Inflammatory macrophage treated with lipopolysaccharide for 1 hour (primary cell): ENCODE results near the gene ABLIM3.

Experiments
- DNase-seq, 2 donors: peaks; one replicate each; pipeline ENCODE4 v3.0.0-alpha.2; 2020 to 2022

ABLIM3 gene

DNA sequence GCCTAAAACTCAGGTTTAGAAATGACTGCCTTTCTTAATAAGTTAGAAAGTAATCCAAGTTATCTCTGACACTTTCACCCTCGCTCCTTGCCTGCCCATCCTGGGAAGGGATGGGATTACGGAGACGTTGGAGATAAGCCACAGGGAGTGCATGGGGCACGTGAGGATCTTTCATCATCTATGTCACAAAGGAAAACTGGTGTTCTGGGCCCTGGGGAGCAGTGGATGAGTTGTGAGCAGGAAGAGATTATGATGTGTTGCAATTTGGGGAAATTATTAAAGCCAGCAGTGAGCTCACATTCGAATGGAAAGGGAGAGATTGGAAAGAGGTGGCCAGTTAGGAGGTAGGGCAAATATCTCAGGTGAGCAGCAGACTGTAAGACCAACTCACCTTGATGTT lies 143.2 kb downstream of the ABLIM3 start:
- peak; percentile 39 to 51 for DNase-seq

DNA sequence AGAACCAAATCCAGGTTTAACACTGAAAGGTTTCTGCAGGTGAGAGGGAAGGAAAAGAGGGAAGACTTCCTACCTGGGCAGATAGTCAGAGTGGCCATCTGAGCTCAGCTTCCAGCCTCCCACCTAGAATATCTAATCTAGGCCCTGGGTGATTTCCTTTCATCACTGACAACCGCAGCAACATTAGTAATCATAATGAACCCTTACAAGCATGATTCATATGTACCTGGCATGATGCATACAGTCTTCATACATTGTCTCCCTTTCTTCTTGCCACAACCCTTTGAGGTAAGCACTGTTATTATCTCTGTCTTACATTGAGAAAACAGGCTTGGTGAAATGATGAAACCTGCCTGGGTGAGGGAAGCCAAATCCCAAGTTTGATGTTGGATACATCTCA lies 143.9 kb downstream of the ABLIM3 start:
- no peak for DNase-seq

DNA sequence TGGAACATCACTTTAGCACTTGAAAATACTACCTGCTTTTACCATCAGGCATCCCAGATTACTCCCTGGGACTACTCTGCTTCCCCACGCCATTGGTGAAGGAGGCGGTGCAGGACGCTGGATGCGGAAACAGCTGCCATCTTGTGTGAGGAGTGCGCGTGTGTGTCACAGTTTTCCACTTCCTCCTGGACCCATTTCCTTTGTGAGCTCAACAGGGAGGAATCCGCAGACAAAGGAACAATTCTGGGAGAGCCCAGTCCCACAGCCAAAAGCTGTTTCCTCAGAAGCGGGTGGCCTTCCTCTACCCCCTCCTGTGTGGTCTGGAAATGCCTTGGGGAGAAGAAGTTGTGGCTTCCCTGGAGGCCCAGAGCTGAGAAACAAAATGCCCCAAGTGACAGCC lies 147.1 kb downstream of the ABLIM3 start:
- DNase-seq: peak in 1 of 2 donors; percentile 62

DNA sequence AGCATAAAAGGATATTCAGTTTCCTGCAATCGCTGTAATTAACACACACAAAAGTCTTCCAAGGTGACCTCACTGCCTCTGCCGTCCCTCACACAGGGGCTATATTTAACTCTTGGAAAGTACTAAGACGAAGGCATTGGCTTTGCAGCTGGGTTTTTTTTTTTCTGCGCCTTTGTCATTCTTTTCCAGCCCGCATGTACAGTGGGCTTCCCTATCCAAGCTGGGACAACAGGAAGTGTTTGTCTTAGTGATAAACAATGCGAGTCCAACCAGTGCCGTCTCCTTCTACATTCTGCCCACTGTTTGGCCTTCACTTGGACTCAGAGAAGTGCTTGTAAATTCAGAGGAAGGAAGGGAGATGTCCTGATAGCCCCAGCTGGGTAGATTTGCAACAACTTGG lies 148.0 kb downstream of the ABLIM3 start:
- DNase-seq: peak in 1 of 2 donors; percentile 68

DNA sequence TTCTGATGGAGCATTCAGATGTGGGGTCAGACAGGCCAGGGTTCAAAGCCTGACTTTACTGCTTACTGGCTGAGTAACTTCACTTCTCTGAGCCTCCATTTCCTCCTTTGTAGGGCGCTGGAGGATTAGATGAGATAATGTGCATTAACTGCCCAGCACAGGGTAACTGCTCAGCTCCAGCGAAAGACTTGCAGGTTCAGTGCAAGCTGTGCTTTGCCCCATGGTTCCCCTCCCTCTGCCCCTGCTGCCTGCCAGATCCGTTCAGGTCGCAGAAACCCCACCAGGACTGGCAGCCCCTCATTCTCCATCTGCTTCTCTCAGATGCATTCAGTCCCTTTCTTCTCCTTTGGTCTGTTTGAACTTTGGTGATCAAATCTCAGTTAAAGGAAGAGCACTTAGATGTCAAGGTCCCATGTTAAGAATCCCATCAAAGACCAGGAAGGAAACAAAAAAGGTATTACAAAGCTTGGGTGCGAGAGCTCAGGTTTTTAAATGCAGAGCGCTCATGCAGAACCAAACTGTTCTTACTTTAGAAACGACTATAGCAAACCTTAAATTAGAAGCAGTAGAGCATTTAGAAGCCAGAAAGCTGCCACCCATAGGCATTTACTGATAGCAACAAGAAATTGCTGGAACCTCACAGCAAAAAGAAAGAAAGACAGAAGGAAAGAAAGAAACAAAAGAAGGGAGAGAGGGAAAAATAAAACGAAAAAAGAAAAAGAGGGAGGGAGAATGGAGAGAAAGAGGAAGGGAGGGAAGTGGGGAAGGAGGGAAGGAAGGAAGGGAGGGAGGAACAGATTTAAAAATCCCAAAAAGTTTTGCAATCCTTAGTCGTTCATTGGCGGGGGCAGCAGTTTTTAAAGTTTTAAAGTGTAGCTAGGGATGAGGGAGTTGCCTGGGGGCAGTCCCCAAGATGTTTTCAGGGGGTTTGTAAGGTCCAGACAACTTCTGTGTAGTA lies 153.9 kb downstream of the ABLIM3 start:
- DNase-seq: no peak

DNA sequence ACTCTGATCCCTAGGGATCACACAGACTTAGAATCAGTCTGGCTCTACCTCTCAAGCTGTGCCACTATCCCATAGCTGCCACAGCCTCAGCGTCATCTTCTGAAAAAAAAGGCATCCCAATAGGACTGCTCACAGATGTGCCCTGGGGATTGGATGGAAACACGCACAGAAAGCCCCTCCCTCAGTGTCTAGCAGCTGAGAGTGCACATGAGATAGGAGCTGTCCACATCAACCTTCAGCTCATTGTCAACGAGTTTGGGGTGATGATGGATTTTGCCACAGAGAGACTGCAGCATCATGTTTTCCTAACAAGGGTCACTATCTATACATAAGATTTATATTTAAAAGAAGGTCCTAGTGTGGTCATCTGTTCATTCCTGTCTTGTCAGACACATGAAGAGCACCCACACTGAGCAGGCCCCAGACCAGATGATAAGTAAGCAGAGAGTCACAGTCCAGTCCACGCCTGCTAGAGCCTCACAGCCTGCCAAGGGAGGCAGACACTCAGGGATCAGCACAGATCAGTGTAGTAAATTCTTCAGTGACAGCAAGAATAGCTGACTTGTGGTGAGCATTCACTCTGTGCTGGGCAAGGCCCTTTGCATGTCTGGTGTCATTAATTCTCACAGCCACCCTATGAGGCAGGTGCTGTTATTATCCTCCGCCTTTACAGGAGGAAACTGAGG lies 156.2 kb downstream of the ABLIM3 start:
- no peak for DNase-seq

DNA sequence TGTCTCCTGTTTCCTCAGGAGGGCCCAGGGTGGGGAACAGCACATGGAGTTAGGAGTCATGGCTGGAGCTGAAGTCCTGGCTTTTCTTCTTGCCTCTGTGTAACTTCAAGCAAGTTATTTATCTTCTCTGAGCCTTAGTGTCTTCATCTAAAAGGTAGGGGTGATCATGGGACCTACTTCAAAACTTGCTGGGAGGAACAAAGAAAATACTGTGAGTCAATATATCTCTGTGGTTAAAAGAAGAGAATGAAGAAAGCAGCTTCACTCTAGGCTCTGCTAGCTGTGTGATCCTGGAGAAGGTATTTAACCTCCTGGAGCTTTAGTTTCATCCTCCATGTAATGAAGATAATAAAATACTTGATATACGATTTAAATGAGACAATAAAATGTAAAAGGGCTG lies 156.9 kb downstream of the ABLIM3 start:
- DNase-seq: no peak

DNA sequence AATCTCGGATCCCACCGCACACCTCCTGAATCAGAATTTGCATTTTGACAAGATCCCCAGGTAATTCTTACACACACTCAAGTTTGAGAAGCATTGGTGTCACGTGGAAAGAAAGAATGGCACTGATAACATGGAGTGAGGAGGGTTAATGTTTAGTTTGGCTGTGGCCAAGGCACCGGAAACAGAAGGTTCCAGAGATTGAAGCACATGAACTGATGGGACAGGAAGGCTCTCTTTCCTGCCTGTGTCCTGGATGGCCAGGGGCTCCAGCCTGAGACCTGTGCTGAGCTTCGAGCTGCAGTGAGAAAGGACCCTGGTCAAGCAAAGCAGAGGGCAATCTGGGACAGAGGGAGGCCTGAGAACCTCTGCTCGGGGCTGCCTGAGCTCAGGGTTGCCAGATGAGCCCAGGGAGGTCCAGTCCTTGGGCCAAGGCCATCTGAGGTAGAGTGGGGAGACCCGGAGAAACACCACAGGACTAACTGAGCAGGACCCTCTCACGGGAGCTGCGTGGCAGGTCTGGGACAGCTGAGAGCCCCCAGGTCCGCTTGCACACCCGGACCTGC lies 157.6 kb downstream of the ABLIM3 start:
- no peak for DNase-seq

DNA sequence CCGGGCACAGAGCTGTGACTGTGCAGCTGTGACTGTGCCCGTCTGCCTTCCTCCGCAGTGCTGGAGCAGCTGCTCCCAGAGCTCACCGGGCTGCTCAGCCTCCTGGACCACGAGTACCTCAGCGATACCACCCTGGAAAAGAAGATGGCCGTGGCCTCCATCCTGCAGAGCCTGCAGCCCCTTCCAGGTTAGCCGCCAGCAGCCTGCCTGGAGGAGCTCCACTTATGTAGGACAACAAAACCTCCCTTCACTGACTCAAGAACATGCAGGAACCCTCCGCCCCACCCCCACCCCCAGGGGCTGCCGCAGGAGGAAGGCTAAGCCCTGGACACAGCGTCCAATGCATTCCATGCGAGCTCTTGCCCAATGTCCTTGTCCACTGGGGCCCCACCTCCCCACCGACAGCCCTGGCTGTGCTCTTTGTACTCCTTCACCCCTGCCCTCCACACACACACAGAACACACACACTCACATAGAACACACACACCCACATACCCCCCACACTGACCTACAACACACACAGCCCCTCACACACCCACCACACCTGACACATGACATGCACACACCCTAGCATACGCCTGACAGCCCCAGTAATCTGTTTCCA lies 158.3 kb downstream of the ABLIM3 start:
- no peak for DNase-seq

DNA sequence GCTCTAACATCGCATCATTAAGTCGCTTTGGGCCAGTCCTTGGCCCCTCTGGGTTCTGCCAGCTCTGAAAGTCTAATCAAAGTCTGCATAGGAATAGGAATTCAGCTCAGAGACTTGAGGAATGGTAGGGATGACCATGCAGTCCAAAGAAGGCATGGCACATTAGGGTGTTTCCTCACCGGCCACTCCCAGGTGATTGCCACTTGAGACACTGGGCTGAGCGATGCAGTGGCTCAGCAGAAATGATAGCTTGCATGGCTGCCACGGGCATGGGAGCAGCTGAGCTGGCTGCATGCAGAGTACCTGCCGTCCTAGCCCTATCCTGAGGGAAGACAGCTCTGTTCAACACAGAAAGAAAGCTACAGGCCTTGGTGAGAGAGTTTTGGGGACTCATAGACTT lies 159.1 kb downstream of the ABLIM3 start:
- DNase-seq: no peak

DNA sequence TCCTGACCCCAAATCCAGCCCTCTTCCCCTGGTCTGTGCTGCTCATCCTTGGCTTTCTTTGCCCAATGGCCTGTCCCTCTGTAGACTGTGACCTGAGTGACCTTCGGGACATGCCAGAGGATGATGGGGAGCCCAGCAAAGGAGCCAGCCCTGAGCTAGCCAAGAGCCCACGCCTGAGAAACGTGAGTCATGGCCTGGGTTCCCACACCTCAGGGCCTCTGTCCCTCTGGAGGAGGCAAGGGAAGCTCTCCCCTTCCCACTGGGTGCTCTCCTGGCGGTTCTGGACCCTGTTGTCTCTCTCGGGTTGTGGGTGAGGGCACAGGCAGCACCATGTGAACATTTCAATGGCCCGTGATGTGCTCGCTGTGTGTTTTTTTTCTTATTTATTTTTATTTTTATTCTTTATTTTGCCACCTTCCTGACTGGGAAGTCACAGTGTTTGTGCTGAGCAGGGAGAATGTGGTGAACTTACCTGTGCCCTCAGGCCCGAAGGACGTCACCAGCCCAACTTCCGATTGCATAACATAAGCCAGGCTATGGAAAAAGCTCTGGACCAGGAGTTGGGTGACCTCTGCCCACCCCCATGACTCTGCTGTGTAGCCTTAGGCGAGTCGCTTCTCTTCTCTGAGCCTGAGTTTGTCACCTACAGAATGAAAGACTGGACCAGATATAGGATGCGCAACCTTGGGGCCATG lies 159.9 kb downstream of the ABLIM3 start:
- DNase-seq: no peak

DNA sequence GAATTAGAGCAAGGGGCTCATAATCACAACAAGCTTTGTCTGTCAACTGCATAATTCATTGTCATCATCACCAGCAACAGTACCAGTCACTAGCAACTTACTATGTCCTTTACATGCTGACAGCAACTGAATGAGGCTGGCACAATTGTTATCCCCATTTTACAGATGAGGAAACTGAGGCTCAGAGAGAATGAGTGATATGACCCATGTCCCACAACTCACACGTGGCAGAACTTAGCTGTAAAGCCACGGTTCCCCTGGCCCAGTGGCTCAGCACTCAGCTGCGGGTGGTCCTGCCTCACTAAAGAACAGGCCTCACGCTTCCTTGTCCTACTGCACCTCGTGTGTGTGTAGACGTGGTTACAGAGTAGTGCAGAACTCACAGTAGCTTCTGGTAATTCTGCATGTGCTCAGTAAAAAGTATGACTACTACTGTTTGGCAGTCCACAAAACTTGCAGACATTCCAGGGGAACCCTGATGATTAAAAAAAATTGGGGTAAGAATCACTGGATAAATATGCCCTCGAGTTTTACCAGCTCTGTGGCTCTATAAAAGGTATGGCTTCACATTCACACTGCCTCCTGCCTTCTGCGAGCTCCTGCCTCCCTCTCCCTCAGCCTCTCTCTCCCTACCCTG lies 160.6 kb downstream of the ABLIM3 start:
- DNase-seq: no peak

DNA sequence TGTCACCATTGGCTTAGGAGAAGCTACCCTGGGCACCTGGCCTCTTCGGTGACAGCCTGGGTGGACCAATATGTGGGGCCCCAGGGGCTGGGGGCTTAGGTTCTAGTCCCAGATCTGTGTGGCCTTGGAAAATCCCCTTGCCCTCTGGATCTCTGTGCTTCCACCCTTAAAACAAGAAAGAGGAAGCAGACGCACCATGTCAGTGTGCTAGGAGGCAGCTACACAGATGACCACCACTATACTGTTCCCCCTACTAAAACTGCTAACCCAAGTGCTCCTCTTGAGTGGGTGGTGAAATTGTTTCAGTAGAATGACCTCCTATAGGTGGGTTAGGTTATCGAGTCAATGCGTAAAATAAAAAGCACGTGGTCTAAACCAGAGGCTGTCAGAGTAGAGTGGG lies 161.3 kb downstream of the ABLIM3 start:
- DNase-seq: peak in 1 of 2 donors; percentile 9

DNA sequence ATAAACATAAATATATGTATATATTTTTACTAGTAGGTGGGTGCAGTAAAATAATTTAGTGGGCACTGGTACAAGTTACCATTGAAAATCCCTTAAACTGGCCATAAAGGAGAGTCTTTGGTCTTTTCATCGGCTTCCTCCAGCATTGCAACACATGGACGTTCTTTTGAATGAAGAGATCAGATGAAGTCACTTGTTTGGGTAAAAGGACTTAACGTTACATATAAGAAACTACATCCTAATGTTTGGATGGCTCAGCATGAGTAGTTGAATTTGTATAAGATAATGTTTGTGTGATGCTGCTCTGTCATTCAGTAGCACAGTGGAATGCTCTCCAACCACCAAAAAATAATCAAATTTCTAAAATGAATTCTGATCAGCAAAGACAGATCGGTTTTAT lies 161.9 kb downstream of the ABLIM3 start:
- DNase-seq: no peak

DNA sequence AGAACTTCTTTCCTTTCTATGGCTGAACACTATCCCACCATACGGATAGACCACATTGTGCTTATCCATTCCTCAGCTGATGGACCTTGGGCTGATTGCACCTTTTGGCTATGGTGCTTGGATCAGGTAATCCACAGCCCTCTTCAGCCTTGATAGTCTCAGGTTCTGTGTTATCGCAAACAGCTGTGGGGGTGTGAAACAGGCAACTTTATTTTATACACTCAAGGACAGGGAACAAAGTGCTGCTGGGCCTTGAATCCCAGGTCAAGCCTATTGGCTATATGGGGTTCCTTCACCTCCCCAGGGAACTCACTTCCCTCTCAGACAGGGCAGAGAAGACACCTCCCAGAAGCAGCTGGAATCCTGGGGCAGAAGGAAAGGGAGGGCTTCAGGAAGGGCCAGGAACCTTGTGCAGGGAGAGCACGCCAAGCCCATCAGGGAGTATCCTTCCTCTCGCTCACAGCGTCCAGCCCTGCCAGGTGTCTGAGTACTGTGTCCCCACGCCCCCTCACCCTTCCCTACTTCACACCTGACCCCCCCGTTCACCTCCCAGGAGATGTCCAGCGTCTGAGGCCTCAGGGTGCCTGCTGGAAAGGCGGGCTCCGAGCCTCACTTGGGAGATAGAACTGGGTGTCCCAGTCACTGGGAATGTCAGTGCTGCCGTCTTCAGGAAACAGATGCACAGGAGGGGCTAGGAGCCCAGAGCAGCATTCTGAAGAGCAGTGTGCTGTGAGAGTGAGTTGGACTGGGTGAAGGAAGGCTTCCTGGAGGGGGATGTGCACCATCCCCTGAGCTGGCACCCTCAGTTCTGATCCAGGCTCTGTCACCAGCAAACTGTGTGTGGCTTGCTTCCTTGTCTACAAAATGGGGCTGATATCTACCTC lies 163.1 kb downstream of the ABLIM3 start:
- DNase-seq: no peak

DNA sequence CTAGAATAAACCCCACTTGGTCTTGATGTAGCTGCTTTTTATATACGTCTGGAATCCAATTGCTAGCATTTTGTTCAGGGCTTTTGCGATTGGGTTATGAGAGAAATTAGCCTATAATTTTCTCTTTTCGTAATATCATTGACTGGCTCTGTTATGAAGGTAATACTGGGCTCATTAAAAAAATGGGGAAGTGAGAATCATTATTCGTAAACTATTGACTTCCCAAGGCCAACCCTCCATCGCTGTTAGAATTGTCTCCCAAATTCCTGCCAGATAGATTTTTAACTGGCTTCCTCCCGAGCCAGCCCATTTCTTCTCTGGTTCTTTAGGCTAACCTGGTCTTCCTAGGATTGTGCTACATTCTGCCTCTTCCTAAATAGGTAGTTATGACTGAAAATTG lies 168.1 kb downstream of the ABLIM3 start:
- DNase-seq: no peak
